NCI-H146 treated with DMSO at 0.1 percent for 48 hours (cell line): ENCODE results near the gene RRAS.

Experiments
- DNase-seq: peaks from one replicate; lab custom pipeline; 2025; ENCODE audit not compliant: unreplicated experiment; lab: John Stamatoyannopoulos, UW

Gene RRAS

GRCh38 chr19:49655570-49656455, 15.9 kb upstream of the RRAS start:
- DNase-seq, result no peak

DNA sequence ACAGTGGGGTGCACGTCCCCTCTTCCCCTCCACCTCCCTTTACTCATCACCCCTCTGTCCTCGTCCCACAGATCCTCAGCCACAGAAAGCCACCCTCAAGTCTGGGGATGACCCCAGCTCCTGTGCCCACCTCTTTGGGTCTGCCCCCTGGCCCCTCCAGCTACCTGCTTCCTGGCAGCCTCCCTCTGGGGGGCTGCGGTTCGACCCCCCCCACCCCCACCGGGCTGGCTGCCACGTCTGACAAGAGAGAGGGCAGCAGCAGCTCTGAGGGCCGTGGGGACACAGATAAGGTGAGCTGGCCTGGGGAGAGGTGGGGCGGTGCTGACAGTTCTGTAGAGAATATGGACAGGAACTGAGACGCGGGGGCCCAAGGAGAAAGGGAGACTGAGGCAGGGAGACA, 14.6 kb upstream of the RRAS start:
- DNase-seq, result no peak

- DNase-seq, result no peak
These were observed 13.5 kb upstream of the RRAS start for GRCh38 chr19:49653466-49653806.

- DNase-seq, result no peak
These were observed 12.9 kb upstream of the RRAS start for GRCh38 chr19:49652551-49653465.

GRCh38 chr19:49651820-49652550, 12.0 kb upstream of the RRAS start:
- DNase-seq, result no peak

DNA sequence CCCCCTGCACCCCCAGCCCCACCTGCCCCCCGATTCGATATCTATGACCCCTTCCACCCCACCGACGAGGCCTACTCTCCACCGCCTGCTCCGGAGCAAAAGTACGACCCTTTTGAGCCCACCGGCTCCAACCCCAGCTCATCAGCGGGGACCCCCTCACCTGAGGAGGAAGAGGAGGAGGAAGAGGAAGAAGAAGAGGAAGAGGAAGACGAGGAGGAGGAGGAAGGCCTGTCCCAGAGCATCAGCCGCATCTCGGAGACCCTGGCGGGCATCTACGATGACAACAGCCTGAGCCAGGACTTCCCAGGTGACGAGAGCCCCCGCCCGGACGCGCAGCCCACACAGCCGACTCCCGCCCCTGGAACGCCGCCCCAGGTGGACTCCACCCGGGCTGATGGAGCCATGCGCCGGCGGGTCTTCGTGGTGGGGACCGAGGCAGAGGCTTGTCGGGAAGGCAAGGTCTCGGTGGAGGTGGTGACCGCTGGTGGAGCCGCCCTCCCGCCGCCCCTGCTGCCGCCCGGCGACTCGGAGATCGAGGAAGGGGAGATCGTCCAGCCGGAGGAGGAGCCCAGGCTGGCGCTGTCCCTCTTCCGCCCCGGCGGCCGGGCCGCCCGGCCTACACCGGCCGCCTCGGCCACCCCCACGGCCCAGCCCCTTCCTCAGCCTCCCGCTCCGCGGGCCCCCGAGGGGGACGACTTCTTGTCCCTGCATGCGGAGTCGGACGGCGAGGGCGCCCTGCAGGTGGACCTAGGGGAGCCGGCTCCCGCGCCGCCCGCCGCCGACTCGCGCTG, 11.3 kb upstream of the RRAS start:
- DNase-seq, result no peak

GRCh38 chr19:49646586-49646985, 6.6 kb upstream of the RRAS start:
- no peak for DNase-seq

DNA sequence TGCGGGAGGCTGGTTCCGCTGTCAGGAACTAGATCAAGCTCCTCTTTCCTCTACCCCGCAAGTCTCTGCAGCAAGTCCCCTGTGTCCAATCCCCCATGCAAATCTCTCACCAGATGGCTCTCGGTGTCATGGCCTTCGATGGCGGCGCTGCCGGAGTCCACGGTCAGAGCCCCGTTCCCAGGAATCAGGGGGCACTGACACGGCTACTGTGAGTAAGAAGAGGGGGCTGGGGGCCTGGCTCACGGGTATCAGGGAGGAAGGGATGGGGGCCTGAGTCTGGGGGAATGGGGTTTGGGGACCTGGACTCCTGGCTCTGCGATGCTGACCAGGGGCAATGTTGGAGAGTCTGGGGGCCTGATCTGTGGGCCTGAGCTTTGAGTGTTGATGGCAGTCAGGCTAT, 6.1 kb upstream of the RRAS start:
- no peak for DNase-seq

- DNase-seq, result no peak
These were observed 5.6 kb upstream of the RRAS start for GRCh38 chr19:49645592-49645991.

- DNase-seq, result no peak
These were observed 3.5 kb upstream of the RRAS start for GRCh38 chr19:49643466-49643865.

DNA sequence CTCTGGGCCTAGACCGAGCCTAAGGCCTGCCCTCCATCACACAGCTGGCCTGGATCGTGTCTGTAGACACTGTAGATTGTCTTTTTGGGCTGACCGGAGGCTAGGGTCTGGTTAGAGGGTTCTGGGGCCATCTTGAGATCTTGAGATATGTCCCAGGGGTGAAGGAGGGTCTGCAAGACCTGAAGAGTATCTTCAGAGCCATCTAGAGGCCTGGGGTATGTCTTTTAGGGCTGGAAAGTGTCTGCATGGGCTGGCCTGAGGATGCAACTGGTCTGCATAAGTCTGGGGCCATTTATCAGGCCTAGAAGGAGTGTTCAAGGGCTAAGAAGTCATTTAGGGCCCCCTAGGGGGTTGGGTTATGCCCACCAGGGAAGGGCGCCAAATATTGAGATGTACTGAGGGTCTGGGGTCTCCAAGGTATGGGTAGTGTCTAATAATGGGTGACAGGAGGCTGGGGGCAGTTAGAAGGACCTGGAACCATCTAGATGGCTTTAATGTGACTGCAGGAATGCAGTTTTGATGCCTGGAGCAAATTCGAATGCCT, 2.6 kb upstream of the RRAS start:
- DNase-seq, result no peak

DNA sequence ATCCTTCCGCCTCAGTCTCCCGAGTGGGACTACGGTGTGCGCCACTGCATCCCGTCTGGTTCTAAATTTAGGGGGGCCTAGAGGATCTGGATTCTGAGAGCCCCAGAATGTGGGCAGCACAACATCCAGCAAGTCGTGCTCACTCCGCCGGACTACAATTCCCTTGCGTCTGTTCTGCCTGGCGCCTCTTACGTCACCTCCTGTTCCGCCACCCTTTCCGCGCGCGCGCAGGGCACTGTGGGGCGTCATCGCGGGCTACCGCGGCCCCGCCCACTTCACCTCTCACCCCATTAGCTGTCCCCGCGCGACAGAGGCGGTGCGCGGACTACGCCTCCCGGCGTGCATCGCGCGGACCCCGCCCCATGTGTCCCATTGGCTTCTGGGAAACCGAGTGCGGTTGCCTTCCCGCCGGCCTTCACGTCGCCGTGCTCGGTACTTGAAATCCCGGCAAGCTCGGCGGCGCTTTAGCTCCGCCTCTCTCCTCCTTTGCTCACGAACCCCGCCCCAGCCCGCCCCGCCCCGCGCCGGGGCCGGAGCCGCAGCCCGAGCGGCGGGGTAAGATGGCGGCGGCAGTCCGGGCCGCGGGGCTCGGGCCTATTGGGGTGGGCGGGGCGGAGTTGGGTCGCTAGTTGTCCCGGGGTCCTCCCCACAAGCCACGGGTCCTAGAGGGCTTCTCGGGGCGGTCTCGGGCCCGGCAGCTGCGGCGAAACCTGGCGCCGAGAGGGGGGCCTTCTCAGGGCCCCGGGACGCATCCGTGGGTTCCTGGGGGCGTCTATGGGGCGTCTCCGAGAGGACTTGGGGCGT, 1.9 kb upstream of the RRAS start, which contains the start of gene SCAF1:
TSS of gene SCAF1 (plus strand) at position 522 of the 804 bp plus-strand sequence. CDS start 2,818 bp downstream, outside the sequence.
- peak; percentile 98 for DNase-seq

GRCh38 chr19:49639401-49640112, 386 bp downstream of the RRAS start:
- DNase-seq, result no peak

DNA sequence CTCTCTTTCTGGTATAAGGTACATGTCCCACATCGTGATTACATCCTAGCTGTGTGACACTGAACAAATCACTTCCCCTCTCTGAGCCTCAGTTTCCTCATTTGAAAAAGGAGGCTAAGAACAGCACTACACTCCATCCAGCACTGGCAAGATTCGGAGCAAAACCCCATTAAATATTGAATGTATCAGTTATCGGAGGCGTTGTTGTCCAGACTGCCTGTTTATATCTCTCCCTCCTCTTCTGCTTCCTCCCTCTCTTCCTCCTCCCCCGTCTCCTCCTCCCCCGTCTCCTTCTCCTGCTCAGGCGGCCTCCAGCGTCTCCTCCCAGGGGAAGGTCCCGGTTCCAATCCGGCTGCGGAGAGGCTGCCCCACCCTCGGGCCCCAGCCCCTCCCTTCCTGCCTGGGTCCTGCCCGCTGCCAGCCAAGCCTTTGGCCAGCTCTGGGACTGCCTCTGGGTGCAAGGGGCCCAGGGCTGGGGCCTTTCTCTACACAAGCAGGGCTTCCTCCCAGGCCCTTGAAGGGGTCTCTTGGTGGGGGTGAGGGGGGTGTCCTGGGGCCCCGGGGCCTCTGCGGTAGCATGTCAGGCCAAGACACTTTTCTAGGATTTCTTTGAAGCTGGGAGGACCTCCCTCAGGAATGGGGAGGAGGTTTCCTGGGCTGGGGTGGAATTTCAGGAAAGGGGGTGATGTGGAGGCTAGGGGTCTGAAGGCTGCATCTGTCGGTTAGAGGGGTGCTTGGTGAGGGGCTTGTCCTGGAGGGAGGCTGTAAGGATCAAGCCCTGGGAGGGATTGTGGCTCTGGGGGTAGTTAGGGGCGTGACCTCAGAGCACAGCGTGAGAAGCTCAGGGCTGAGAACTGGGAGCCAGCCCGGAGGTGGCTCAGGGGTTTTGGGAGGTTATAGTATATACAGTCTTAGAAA, 1.9 kb downstream of the RRAS start:
- DNase-seq, result no peak

GRCh38 chr19:49636233-49636932, 3.6 kb downstream of the RRAS start:
- peak; percentile 21 for DNase-seq

DNA sequence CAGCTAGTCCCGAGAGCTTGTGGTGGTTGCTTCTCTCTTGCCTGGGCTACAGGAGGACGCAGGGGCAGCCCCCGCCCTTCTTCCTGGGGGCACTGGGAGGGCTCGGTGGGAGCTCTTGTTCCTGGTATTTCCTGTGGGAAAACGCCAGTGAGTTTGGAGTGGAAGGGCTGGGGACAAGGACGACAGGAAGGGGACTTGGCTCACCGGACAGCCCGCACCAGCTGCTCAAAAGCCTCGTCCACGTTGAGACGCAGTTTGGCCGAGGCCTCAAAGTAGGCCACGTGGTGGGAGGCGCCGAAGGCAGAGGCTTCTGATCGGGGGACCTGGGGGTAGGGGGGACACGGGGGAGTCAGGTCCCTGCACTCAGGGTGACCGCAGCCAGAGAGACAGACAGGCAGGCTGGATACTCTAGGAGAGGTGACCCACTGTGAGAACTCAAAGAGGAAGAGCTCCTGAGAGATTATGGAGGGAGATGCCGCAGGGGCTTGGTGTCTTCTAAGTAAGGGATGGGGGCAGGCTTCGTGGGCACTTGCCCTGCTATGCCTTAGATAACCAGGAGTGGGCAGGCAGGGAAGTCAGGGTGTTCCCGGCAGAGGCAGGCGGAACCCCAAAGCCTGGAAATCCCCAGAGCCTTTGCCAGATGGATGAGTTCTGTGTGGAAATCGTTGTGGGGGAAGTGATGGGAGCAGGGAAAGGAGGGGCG, 4.3 kb downstream of the RRAS start:
- no peak for DNase-seq
